Measurements from ENCODE around the gene GLIS2. TPM values are rescaled to one million over a fixed set of nuclear protein-coding genes. Genes with fewer than 3 reads are reported as not detected.

Gene GLIS2
- total RNA-seq, 2 experiments from 2014 or later, result not detected

- Mint-ChIP-seq H3K27me3 (peaks cover 8% of the 10 kb centered on the region), H3K9me3 (no peaks in the 10 kb centered on the region), H3K27ac (no peak overlapping the region), H3K4me1 (ENCODE audit: low read depth) (peaks cover 3% of the 10 kb centered on the region), H3K4me3 (peak overlapping the region; percentile 20), H3K36me3 (ENCODE audit: low read depth) (no peaks in the 10 kb centered on the region)
- Histone ChIP-seq H3K4me1 (ENCODE audit: insufficient read depth, low read length) (peaks cover 30% of the 10 kb centered on the region), H3K36me3 (ENCODE audit: insufficient read depth, low read length) (no peaks in the 10 kb centered on the region), H3K4me3 (ENCODE audit: low read length) (no peak overlapping the region), H3K27me3 (ENCODE audit: control insufficient read depth in 1 of 2, insufficient read depth in 2 of 2, low read length in 2 of 2) (peaks cover 11 to 16% of the 10 kb centered on the region in 2 experiments), H3K27ac (ENCODE audit: low read depth in 1 of 2, low read length in 2 of 2) (no peak overlapping the region), H3K9me3 (ENCODE audit: control insufficient read depth in 1 of 2, insufficient read depth in 1 of 2, low read length in 2 of 2) (peaks cover 0 to 4% of the 10 kb centered on the region in 2 experiments)
- intact Hi-C loops (cut with DNase I, micrococcal nuclease), result no loop called here
- ChIA-PET POLR2A (no interaction called here), CTCF (no interaction called here)
- DNase-seq (peak in 6 of 14 experiments; percentile 30 to 75 (median 55)), ATAC-seq (ENCODE audit: poor library complexity) (peak; percentile 42)
- no peak for TF ChIP-seq CTCF (IDR thresholded peaks at IDR 0.05)
These were observed 3.9 kb downstream of the GLIS2 start for GRCh38 chr16:4319454-4320421.

- Mint-ChIP-seq H3K36me3 (ENCODE audit: low read depth) (no peaks in the 10 kb centered on the region), H3K9me3 (no peaks in the 10 kb centered on the region), H3K4me1 (ENCODE audit: low read depth) (no peaks in the 10 kb centered on the region), H3K4me3 (no peak overlapping the region), H3K27ac (no peak overlapping the region), H3K27me3 (peaks cover 4% of the 10 kb centered on the region)
- H3K9me3 ChIP-seq (ENCODE audit: control insufficient read depth in 1 of 2, insufficient read depth in 1 of 2, low read length in 2 of 2), result peaks cover 0 to 4% of the 10 kb centered on the region in 2 experiments
- ChIA-PET POLR2A (interaction anchor here (1.1 kb wide), 1 partner anchor 15 kb away, joined by 3 read pairs; no protein-coding TSS in a partner anchor), CTCF (no interaction called here)
- no peak for ATAC-seq (ENCODE audit: poor library complexity)
- intact Hi-C loops (cut with DNase I, micrococcal nuclease), result no loop called here
- peaks cover 6 to 10% of the 10 kb centered on the region in 2 experiments for H3K27me3 ChIP-seq (ENCODE audit: control insufficient read depth in 1 of 2, insufficient read depth in 2 of 2, low read length in 2 of 2)
- DNase-seq, result no peak
- peaks cover 25% of the 10 kb centered on the region for H3K4me1 ChIP-seq (ENCODE audit: insufficient read depth, low read length)
- no peak overlapping the region for H3K4me3 ChIP-seq (ENCODE audit: low read length)
- H3K36me3 ChIP-seq (ENCODE audit: insufficient read depth, low read length), result no peaks in the 10 kb centered on the region
- H3K27ac ChIP-seq (ENCODE audit: low read depth in 1 of 2, low read length in 2 of 2), result no peak overlapping the region
- TF ChIP-seq CTCF (IDR thresholded peaks at IDR 0.05), result no peak
These were observed 4.8 kb downstream of the GLIS2 start for GRCh38 chr16:4320571-4321137.

- Histone ChIP-seq H3K9me3 (ENCODE audit: control insufficient read depth in 1 of 2, insufficient read depth in 1 of 2, low read length in 2 of 2) (peaks cover 0 to 4% of the 10 kb centered on the region in 2 experiments), H3K4me1 (ENCODE audit: insufficient read depth, low read length) (peaks cover 22% of the 10 kb centered on the region), H3K27me3 (ENCODE audit: control insufficient read depth in 1 of 2, insufficient read depth in 2 of 2, low read length in 2 of 2) (peaks cover 5 to 8% of the 10 kb centered on the region in 2 experiments), H3K27ac (ENCODE audit: low read depth in 1 of 2, low read length in 2 of 2) (no peak overlapping the region), H3K4me3 (ENCODE audit: low read length) (no peak overlapping the region), H3K36me3 (ENCODE audit: insufficient read depth, low read length) (no peaks in the 10 kb centered on the region)
- DNase-seq (no peak), ATAC-seq (ENCODE audit: poor library complexity) (no peak)
- Mint-ChIP-seq H3K4me1 (ENCODE audit: low read depth) (no peaks in the 10 kb centered on the region), H3K27ac (no peak overlapping the region), H3K4me3 (no peak overlapping the region), H3K36me3 (ENCODE audit: low read depth) (no peaks in the 10 kb centered on the region), H3K9me3 (no peaks in the 10 kb centered on the region), H3K27me3 (peaks cover 4% of the 10 kb centered on the region)
- TF ChIP-seq CTCF (IDR thresholded peaks at IDR 0.05), result no peak
- ChIA-PET CTCF (no interaction called here), POLR2A (interaction anchor here (1.1 kb wide), 1 partner anchor 16 kb away, joined by 3 read pairs; no protein-coding TSS in a partner anchor)
- intact Hi-C loops (cut with DNase I, micrococcal nuclease), result no loop called here
These were observed 5.6 kb downstream of the GLIS2 start for GRCh38 chr16:4321286-4322120.

Measured in CD4-positive, alpha-beta T cell (primary cell).